ENCODE results near the gene RPUSD1. TPM values are rescaled to one million over a fixed set of nuclear protein-coding genes. Genes with fewer than 3 reads are reported as not detected.
"Not testable (repeated sequence)": the region's sequence is repeated elsewhere in the genome, so short reads cannot be mapped to it uniquely, and the experiment has no call there.

The RPUSD1 gene
- total RNA-seq, 3 donors from 2014 or later (not counting 1 experiment from before 2014, with no cell fraction given): 20.8 to 31.7 (median 29.6) TPM

- Mint-ChIP-seq H3K9me3 (no peaks in the 10 kb centered on the region), H3K27ac (no peak overlapping the region), H3K4me1 (peaks cover 0 to 5% of the 10 kb centered on the region in 2 donors), H3K27me3 (ENCODE audit: low read depth in 2 of 2) (peaks cover 3 to 14% of the 10 kb centered on the region in 2 donors), H3K36me3 (no peaks in the 10 kb centered on the region), H3K4me3 (no peak overlapping the region)
- TF ChIP-seq CTCF (IDR thresholded peaks at IDR 0.05): no peak
- Histone ChIP-seq H3K4me3 (ENCODE audit: low read length) (no peak overlapping the region), H3K36me3 (ENCODE audit: control insufficient read depth, insufficient read depth, low read length) (no peaks in the 10 kb centered on the region), H3K27ac (ENCODE audit: low read length) (no peak overlapping the region), H3K9me3 (ENCODE audit: control insufficient read depth, insufficient read depth, low read length) (no peaks in the 10 kb centered on the region), H3K27me3 (ENCODE audit: control insufficient read depth, insufficient read depth, low read length) (no peaks in the 10 kb centered on the region), H3K4me1 (ENCODE audit: control insufficient read depth, insufficient read depth, low read length) (no peaks in the 10 kb centered on the region)
- 96% methylated on average over 34 of the region's 34 CpGs for WGBS (ENCODE audit: insufficient coverage)
- ATAC-seq (no peak), DNase-seq (no peak)
- intact Hi-C loops (cut with micrococcal nuclease): no loop called here
These were observed 28.9 kb downstream of the RPUSD1 start for GRCh38 chr16:759110-759910.

GRCh38 chr16:756428-756827 lies 31.8 kb downstream of the RPUSD1 start:
- H3K27ac Mint-ChIP-seq: no peak overlapping the region
- 96% methylated on average over 5 of the region's 5 CpGs for WGBS (ENCODE audit: insufficient coverage)
- Histone ChIP-seq H3K4me1 (ENCODE audit: control insufficient read depth, insufficient read depth, low read length) (no peaks in the 10 kb centered on the region), H3K36me3 (ENCODE audit: control insufficient read depth, insufficient read depth, low read length) (no peaks in the 10 kb centered on the region), H3K4me3 (ENCODE audit: low read length) (no peak overlapping the region), H3K27ac (ENCODE audit: low read length) (no peak overlapping the region), H3K27me3 (ENCODE audit: control insufficient read depth, insufficient read depth, low read length) (no peaks in the 10 kb centered on the region), H3K9me3 (ENCODE audit: control insufficient read depth, insufficient read depth, low read length) (no peaks in the 10 kb centered on the region)
- H3K4me3 Mint-ChIP-seq: no peak overlapping the region
- no peaks in the 10 kb centered on the region for H3K36me3 Mint-ChIP-seq
- no peak for DNase-seq
- intact Hi-C loops (cut with micrococcal nuclease): no loop called here
- H3K4me1 Mint-ChIP-seq: peaks cover 0 to 5% of the 10 kb centered on the region in 2 donors
- H3K9me3 Mint-ChIP-seq: no peaks in the 10 kb centered on the region
- TF ChIP-seq CTCF (IDR thresholded peaks at IDR 0.05): no peak
- no peak for ATAC-seq
- H3K27me3 Mint-ChIP-seq (ENCODE audit: low read depth in 2 of 2): peaks cover 3 to 14% of the 10 kb centered on the region in 2 donors

- Mint-ChIP-seq H3K4me3 (no peak overlapping the region), H3K36me3 (no peaks in the 10 kb centered on the region), H3K9me3 (no peaks in the 10 kb centered on the region), H3K27ac (no peak overlapping the region), H3K27me3 (ENCODE audit: low read depth in 2 of 2) (peaks cover 3 to 14% of the 10 kb centered on the region in 2 donors), H3K4me1 (peaks cover 0 to 5% of the 10 kb centered on the region in 2 donors)
- Histone ChIP-seq H3K9me3 (ENCODE audit: control insufficient read depth, insufficient read depth, low read length) (no peaks in the 10 kb centered on the region), H3K27me3 (ENCODE audit: control insufficient read depth, insufficient read depth, low read length) (no peaks in the 10 kb centered on the region), H3K4me3 (ENCODE audit: low read length) (no peak overlapping the region), H3K4me1 (ENCODE audit: control insufficient read depth, insufficient read depth, low read length) (no peaks in the 10 kb centered on the region), H3K36me3 (ENCODE audit: control insufficient read depth, insufficient read depth, low read length) (no peaks in the 10 kb centered on the region), H3K27ac (ENCODE audit: low read length) (no peak overlapping the region)
- ATAC-seq (no peak), DNase-seq (no peak)
- 2% methylated on average over 11 of the region's 11 CpGs for WGBS (ENCODE audit: insufficient coverage)
- TF ChIP-seq CTCF (IDR thresholded peaks at IDR 0.05): no peak
- intact Hi-C loops (cut with micrococcal nuclease): no loop called here
These were observed 33.5 kb downstream of the RPUSD1 start for GRCh38 chr16:754656-755055.

- ATAC-seq; H3K4me1 ChIP-seq (ENCODE audit: control insufficient read depth, insufficient read depth, low read length); H3K27ac ChIP-seq (ENCODE audit: low read length); H3K36me3 ChIP-seq (ENCODE audit: control insufficient read depth, insufficient read depth, low read length); H3K9me3 ChIP-seq (ENCODE audit: control insufficient read depth, insufficient read depth, low read length); H3K27ac Mint-ChIP-seq; H3K36me3 Mint-ChIP-seq; H3K4me3 Mint-ChIP-seq; intact Hi-C loops (cut with micrococcal nuclease); H3K4me1 Mint-ChIP-seq; H3K9me3 Mint-ChIP-seq; H3K4me3 ChIP-seq (ENCODE audit: low read length); H3K27me3 ChIP-seq (ENCODE audit: control insufficient read depth, insufficient read depth, low read length); DNase-seq: not testable (repeated sequence)
- WGBS (ENCODE audit: insufficient coverage): 97% methylated on average over 11 of the region's 11 CpGs
- H3K27me3 Mint-ChIP-seq (ENCODE audit: low read depth in 2 of 2): peaks cover 3 to 14% of the 10 kb centered on the region in 2 donors
These were observed 34.0 kb downstream of the RPUSD1 start for GRCh38 chr16:754121-754607.
